GM12878 (cell line): Measurements from ENCODE around the gene MGAT4B. TPM values are rescaled to one million over a fixed set of nuclear protein-coding genes. Genes with fewer than 3 reads are reported as not detected.

Source experiments
- ATAC-seq: fragments of 200-7000 bp; cut with Tn5 transposase; 3 replicates; pipeline ENCODE4 v1.9.1; 2020; ENCODE audit warnings: mild to moderate bottlenecking, moderate library complexity
- BruUV-seq: library from RNA; stranded (reverse); fragments of 400-500 nt; replicated peaks from 2 replicates; lab custom pipeline; 2021; lab: Mats Ljungman, UMichigan
- CTCF ChIA-PET: fragments of 300-600 bp; sonication (Branson Sonifier 250); formaldehyde crosslinking; extraction: SDS; loops from one replicate; lab custom pipeline; 2021; ENCODE audit warnings: inconsistent platforms; lab: Yijun Ruan, JAX
- POLR2A ChIA-PET: fragments of 350-600 bp; formaldehyde crosslinking; extraction: SDS; loops from one replicate; lab custom pipeline; 2021; ENCODE audit warnings: inconsistent platforms; lab: Charles Lee
- RAD21 ChIA-PET: fragments of 300-600 bp; sonication (Branson Sonifier 250); formaldehyde crosslinking; loops from one replicate; lab custom pipeline; 2023; ENCODE audit warnings: antibody characterized with exemption; ENCODE audit not compliant: unreplicated experiment; lab: Charles Lee
- SMC1A ChIA-PET: fragments of 300-600 bp; sonication (Branson Sonifier 250); formaldehyde crosslinking; loops from one replicate; lab custom pipeline; 2023; ENCODE audit not compliant: unreplicated experiment, uncharacterized antibody; lab: Charles Lee
- DNase-seq: peaks from one replicate; pipeline ENCODE4 v3.0.0-alpha.2; 2011; ENCODE audit warnings: low read depth, low spot score
- FAIRE-seq: peaks from 3 replicates; lab custom pipeline; 2011; peaks lifted over from hg19 to GRCh38; lab: Jason Lieb, UNC
- H2AFZ ChIP-seq: 2 replicates; pipeline ENCODE4 v1.6.0; 2011; ENCODE audit warnings: low read depth, low read length, control low read depth; ENCODE audit not compliant: control insufficient read depth
- H3K27ac ChIP-seq: 2 replicates; pipeline ENCODE4 v1.5.1; 2011; ENCODE audit warnings: control low read depth; ENCODE audit not compliant: control insufficient read depth, insufficient read depth
- H3K27me3 ChIP-seq, 2 experiments: replicated peaks in 1 of 2; 2 replicates each; pipeline versions ENCODE4 v1.6.0 to v1.6.1; 2011; ENCODE audit warnings: low read length in 1 of 2; ENCODE audit not compliant: control insufficient read depth in 2 of 2, insufficient read depth in 2 of 2
- H3K36me3 ChIP-seq, 2 experiments: 2 replicates each; pipeline ENCODE4 v1.5.1; 2011; ENCODE audit warnings: low read length in 1 of 2; ENCODE audit not compliant: control insufficient read depth in 2 of 2, insufficient read depth in 2 of 2
- H3K4me1 ChIP-seq: 2 replicates; pipeline ENCODE4 v1.6.1; 2011; ENCODE audit warnings: mild to moderate bottlenecking, low read length, moderate library complexity, mixed read lengths; ENCODE audit not compliant: control insufficient read depth, insufficient read depth
- H3K4me2 ChIP-seq: 2 replicates; pipeline ENCODE4 v1.6.0; 2011; ENCODE audit warnings: control low read depth; ENCODE audit not compliant: control insufficient read depth, insufficient read depth
- H3K4me3 ChIP-seq: fragments of 200-600 bp; sonication (generic); 2 replicates; pipeline ENCODE4 v1.5.1; 2016
- H3K79me2 ChIP-seq: 2 replicates; pipeline ENCODE4 v1.6.0; 2011; ENCODE audit warnings: low read length; ENCODE audit not compliant: control insufficient read depth, insufficient read depth
- H3K9ac ChIP-seq: 2 replicates; pipeline ENCODE4 v1.8.0; 2011; ENCODE audit warnings: low read length, control low read depth, mixed read lengths; ENCODE audit not compliant: control insufficient read depth, insufficient read depth
- H3K9me3 ChIP-seq: replicated peaks from 3 replicates; pipeline ENCODE4 v1.5.1; 2011; ENCODE audit warnings: mild to moderate bottlenecking, low read length; ENCODE audit not compliant: control insufficient read depth, insufficient read depth
- H4K20me1 ChIP-seq: 2 replicates; pipeline ENCODE4 v1.6.0; 2011; ENCODE audit not compliant: control insufficient read depth, insufficient read depth
- BHLHE40 ChIP-seq, 2 experiments: fragments of 450-650 bp in 1 of 2; IDR thresholded peaks; 2 replicates each; pipeline ENCODE4 v1.6.1; 2011 to 2017; ENCODE audit warnings: low read depth in 2 of 2, borderline replicate concordance in 1 of 2, improper control_type of control experiment in 1 of 2, low read length in 1 of 2, mild to moderate bottlenecking in 1 of 2
- BRCA1 ChIP-seq: IDR thresholded peaks from 2 replicates; pipeline ENCODE4 v1.6.1; 2011; ENCODE audit warnings: low read depth, low read length, improper control_type of control experiment
- JUND ChIP-seq: IDR thresholded peaks from 2 replicates; pipeline ENCODE4 v1.6.1; 2012; ENCODE audit warnings: low read depth, mild to moderate bottlenecking, low read length, improper control_type of control experiment, moderate library complexity
- POLR2A ChIP-seq: IDR thresholded peaks from 2 replicates; pipeline ENCODE4 v1.6.1; 2011; ENCODE audit warnings: low read depth, mild to moderate bottlenecking, low read length
- POLR2AphosphoS5 ChIP-seq: IDR thresholded peaks from 2 replicates; pipeline ENCODE4 v1.6.1; 2011; ENCODE audit warnings: mild to moderate bottlenecking, low read length, inconsistent platforms
- RBBP5 ChIP-seq: fragments of 200-600 bp; sonication (generic); conservative IDR thresholded peaks from 2 replicates; pipeline ENCODE4 v1.6.1; 2016
- WRNIP1 ChIP-seq: IDR thresholded peaks from 2 replicates; pipeline ENCODE4 v1.6.1; 2011; ENCODE audit warnings: low read depth, low read length, improper control_type of control experiment, borderline replicate concordance
- WGBS: methylation state at CpG from one replicate; pipeline ENCODE4 v1.1.6; 2016; ENCODE audit warnings: low lambda C conversion rate; ENCODE audit not compliant: insufficient replicate concordance, insufficient coverage; ENCODE audit errors: missing lambda C conversion rate; 5-methylcytosine and 5-hydroxymethylcytosine counted together
- in situ Hi-C: fragments of 300-500 bp; cut with MboI; formaldehyde crosslinking; loops from 9 replicates; pipeline ENCODE4 v1.14.3; 2018; ENCODE audit warnings: mixed read lengths
- intact Hi-C: fragments of 100-400 bp; cut with micrococcal nuclease; formaldehyde crosslinking; loops from one replicate; pipeline ENCODE4 v1.14.2; 2022; ENCODE audit not compliant: unreplicated experiment
- polyA plus RNA-seq, 11 experiments: library from polyadenylated mRNA; depleted of rRNA in 4 of 11; unstranded in 6 of 11; stranded (reverse) in 5 of 11; fragments of >200 nt; fragmentation: Nextera tagmentation in 4 of 11; fragmentation: Illumina TruSeq in 1 of 11; extraction: Ambion mirVana in 4 of 11; extraction: Trizol in 1 of 11; gene quantifications; 1 replicate in 1 of 11; 2 replicates in 10 of 11; pipeline versions ENCODE4 v1.2.1 to v1.2.3, GENCODE V29; 2011 to 2016; ENCODE audit warnings: inconsistent platforms in 2 of 11, missing spikeins in 2 of 11, low read depth in 1 of 11
- total RNA-seq, 4 experiments: library from RNA; depleted of rRNA in 3 of 4; stranded (reverse); fragments of >200 nt in 3 of 4; fragmentation: Illumina TruSeq in 1 of 4; extraction: Trizol in 1 of 4; gene quantifications; 2 replicates each; pipeline versions ENCODE4 v1.2.1 to v1.2.3, GENCODE V29; 2013 to 2021
- TF ChIP-seq, protein P1 (sequence below): IDR thresholded peaks from 2 replicates; pipeline ENCODE4 v1.6.1; 2012; ENCODE audit warnings: low read depth, low read length, improper control_type of control experiment
- TF ChIP-seq, protein P2 (sequence below): fragments of 450-650 bp; IDR thresholded peaks from 2 replicates; pipeline ENCODE4 v1.6.1; 2017; ENCODE audit warnings: borderline replicate concordance
- TF ChIP-seq, protein P3 (sequence below): fragments of 150-350 bp; IDR thresholded peaks from 2 replicates; pipeline ENCODE4 v1.6.1; 2014; ENCODE audit warnings: mild to moderate bottlenecking, low read depth, low read length

Gene MGAT4B
- total and polyA plus RNA-seq, 10 of the 15 experiments (the other 5 are each of a cell fraction or from before 2014, with no cell fraction given) = 0.60 to 82.5 (median 34.4) TPM; not detected in 1

DNA sequence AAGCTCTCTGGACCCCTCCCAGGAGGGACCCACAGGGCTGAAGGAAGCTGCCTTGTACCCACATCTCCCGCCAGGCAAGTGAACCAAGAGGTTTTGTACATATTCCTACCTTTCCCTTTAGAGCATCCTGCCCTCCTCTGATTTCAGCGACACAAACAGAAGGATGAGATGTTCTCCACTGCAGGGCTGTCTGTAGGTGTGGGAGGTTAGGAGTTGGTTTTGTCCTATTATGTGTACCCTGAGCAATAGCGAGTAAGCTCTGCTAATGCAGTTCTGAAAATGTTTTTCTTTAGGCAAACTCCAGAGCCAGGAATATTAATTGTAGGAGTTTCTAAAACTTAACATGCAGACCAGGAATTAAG lies 27.0 kb upstream of the MGAT4B start:
- Histone ChIP-seq H3K4me2 (no peak overlapping the region), H3K79me2 (no peaks in the 10 kb centered on the region), H3K9ac (no peak overlapping the region), H3K27me3 (no peaks in the 10 kb centered on the region), H3K4me1 (peaks cover 9% of the 10 kb centered on the region), H3K36me3 (peaks cover 31 to 37% of the 10 kb centered on the region in 2 experiments), H3K4me3 (no peak overlapping the region), H4K20me1 (no peaks in the 10 kb centered on the region), H3K27ac (no peak overlapping the region), H3K9me3 (no peaks in the 10 kb centered on the region), H2AFZ (no peak overlapping the region)
- DNase-seq (no peak), ATAC-seq (no peak), FAIRE-seq (no peak)
- in situ Hi-C loops (no loop called here), intact Hi-C loops (no loop called here)
- ChIA-PET RAD21 (no interaction called here), CTCF (no interaction called here), POLR2A (no interaction called here), SMC1A (interaction anchor here (1.2 kb wide), 1 partner anchor 12 kb away, joined by 3 read pairs; no protein-coding TSS in a partner anchor)
- no TSS peak for BruUV-seq
- WGBS = 80% methylated on average over 3 of the region's 3 CpGs
- peak; percentile 36; the same call in 1 of the 2 replicates for TF ChIP-seq POLR2AphosphoS5
- TF ChIP-seq, protein P1, sequence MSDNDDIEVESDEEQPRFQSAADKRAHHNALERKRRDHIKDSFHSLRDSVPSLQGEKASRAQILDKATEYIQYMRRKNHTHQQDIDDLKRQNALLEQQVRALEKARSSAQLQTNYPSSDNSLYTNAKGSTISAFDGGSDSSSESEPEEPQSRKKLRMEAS = no peak
- TF ChIP-seq, protein P2, sequence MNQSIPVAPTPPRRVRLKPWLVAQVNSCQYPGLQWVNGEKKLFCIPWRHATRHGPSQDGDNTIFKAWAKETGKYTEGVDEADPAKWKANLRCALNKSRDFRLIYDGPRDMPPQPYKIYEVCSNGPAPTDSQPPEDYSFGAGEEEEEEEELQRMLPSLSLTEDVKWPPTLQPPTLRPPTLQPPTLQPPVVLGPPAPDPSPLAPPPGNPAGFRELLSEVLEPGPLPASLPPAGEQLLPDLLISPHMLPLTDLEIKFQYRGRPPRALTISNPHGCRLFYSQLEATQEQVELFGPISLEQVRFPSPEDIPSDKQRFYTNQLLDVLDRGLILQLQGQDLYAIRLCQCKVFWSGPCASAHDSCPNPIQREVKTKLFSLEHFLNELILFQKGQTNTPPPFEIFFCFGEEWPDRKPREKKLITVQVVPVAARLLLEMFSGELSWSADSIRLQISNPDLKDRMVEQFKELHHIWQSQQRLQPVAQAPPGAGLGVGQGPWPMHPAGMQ = no peak

DNA sequence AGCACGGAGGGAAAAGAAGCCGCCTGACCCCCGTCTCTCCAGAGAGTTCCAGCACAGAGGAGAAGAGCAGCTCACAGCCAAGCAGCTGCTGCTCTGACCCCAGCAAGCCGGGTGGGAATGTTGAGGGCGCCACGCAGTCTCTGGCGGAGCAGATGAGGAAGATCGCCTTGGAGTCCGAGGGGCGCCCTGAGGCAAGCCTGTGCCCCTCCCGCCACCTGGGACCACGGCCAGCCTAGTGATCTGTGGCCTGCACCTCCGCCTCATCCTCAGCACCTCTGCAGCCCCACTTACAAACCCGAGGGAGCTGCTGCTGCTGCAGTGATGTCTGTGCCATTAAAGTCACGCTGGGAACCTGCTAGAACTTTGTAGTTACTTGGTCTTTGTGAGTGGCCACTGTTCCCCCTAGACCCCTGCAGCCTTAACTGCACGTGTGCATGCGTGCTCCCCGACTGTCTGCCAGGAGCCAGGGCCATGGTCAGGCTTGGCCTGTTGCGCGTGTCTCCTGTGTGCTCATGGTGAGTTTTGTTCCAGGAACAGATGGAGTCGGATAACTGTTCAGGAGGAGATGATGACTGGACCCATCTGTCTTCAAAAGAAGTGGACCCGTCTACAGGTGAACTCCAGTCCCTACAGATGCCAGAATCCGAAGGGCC lies 26.5 kb upstream of the MGAT4B start:
- Histone ChIP-seq H3K4me3 (no peak overlapping the region), H3K27me3 (no peaks in the 10 kb centered on the region), H3K79me2 (no peaks in the 10 kb centered on the region), H3K27ac (no peak overlapping the region), H3K4me1 (peaks cover 9% of the 10 kb centered on the region), H3K9ac (no peak overlapping the region), H3K9me3 (no peaks in the 10 kb centered on the region), H3K4me2 (no peak overlapping the region), H3K36me3 (peaks cover 30 to 38% of the 10 kb centered on the region in 2 experiments), H4K20me1 (no peaks in the 10 kb centered on the region), H2AFZ (no peak overlapping the region)
- ChIA-PET RAD21 (interaction anchor here (1.0 kb wide), 1 partner anchor 70 kb away, joined by 3 read pairs; no protein-coding TSS in a partner anchor), POLR2A (interaction anchor here (0.8 kb wide), 1 partner anchor 13 kb away, joined by 3 read pairs; the partner anchor contains the start of gene SQSTM1), CTCF (no interaction called here), SMC1A (interaction anchor here (1.2 kb wide), 1 partner anchor 11 kb away, joined by 3 read pairs; no protein-coding TSS in a partner anchor)
- no TSS peak for BruUV-seq
- no peak for FAIRE-seq
- ATAC-seq = no peak
- intact Hi-C loops (no loop called here), in situ Hi-C loops (no loop called here)
- 88% methylated on average over 23 of the region's 23 CpGs for WGBS
- peak; percentile 60 for TF ChIP-seq POLR2A
- TF ChIP-seq BHLHE40 (IDR thresholded peaks at IDR 0.05; ENCODE audit: borderline replicate concordance in 1 of 2, low read depth in 2 of 2, low read length in 1 of 2) = no peak
- TF ChIP-seq, protein P3, sequence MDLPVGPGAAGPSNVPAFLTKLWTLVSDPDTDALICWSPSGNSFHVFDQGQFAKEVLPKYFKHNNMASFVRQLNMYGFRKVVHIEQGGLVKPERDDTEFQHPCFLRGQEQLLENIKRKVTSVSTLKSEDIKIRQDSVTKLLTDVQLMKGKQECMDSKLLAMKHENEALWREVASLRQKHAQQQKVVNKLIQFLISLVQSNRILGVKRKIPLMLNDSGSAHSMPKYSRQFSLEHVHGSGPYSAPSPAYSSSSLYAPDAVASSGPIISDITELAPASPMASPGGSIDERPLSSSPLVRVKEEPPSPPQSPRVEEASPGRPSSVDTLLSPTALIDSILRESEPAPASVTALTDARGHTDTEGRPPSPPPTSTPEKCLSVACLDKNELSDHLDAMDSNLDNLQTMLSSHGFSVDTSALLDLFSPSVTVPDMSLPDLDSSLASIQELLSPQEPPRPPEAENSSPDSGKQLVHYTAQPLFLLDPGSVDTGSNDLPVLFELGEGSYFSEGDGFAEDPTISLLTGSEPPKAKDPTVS = no peak
- no peak for TF ChIP-seq BRCA1
- TF ChIP-seq RBBP5 = no peak
- TF ChIP-seq, protein P2 = no peak
- TF ChIP-seq, protein P1 = no peak
- no peak for TF ChIP-seq JUND
- no peak for TF ChIP-seq WRNIP1
- TF ChIP-seq POLR2AphosphoS5 = peak; percentile 68; the same call in 1 of the 2 replicates
- no peak for DNase-seq
